HK-2 (cell line): ENCODE measurements around the gene TMEM151A.
"Not testable (repeated sequence)": the region's sequence is repeated elsewhere in the genome, so short reads cannot be mapped to it uniquely, and the experiment has no call there.

Experiments
- DNase-seq: peaks from one replicate; pipeline ENCODE4 v3.0.0-alpha.2; 2018; ENCODE audit not compliant: unreplicated experiment

TMEM151A gene

GRCh38 chr11:66309475-66309874, 17.8 kb downstream of the TMEM151A start:
- no peak for DNase-seq

GRCh38 chr11:66310324-66310723, 18.6 kb downstream of the TMEM151A start:
- DNase-seq = no peak

GRCh38 chr11:66310803-66311440, 19.2 kb downstream of the TMEM151A start:
- not testable (repeated sequence) for DNase-seq

GRCh38 chr11:66311470-66311964, 19.8 kb downstream of the TMEM151A start:
- no peak for DNase-seq

GRCh38 chr11:66311965-66312548, 20.4 kb downstream of the TMEM151A start:
- DNase-seq = peak; percentile 76

- DNase-seq = peak; percentile 97
Observed at GRCh38 chr11:66312549-66313320, 21.0 kb downstream of the TMEM151A start.

- DNase-seq = no peak
Observed at GRCh38 chr11:66313321-66314185, 21.9 kb downstream of the TMEM151A start.

- no peak for DNase-seq
Observed at GRCh38 chr11:66314186-66314501, 22.4 kb downstream of the TMEM151A start.

GRCh38 chr11:66314561-66315497, 23.1 kb downstream of the TMEM151A start:
- no peak for DNase-seq

- no peak for DNase-seq
Observed at GRCh38 chr11:66315498-66315885, 23.8 kb downstream of the TMEM151A start.

GRCh38 chr11:66315921-66316811, 24.5 kb downstream of the TMEM151A start:
- no peak for DNase-seq

GRCh38 chr11:66316849-66317251, 25.2 kb downstream of the TMEM151A start, which contains the start of gene CD248:
CD248 (minus strand) TSS chr11:66317044; CDS start chr11:66317027, 17 bp downstream.
- no peak for DNase-seq

- DNase-seq = no peak
Observed at GRCh38 chr11:66317322-66317722, 25.6 kb downstream of the TMEM151A start.

- no peak for DNase-seq
Observed at GRCh38 chr11:66317723-66318599, 26.3 kb downstream of the TMEM151A start.

- DNase-seq = no peak
Observed at GRCh38 chr11:66318600-66318970, 26.9 kb downstream of the TMEM151A start.

- DNase-seq = not testable (repeated sequence)
Observed at GRCh38 chr11:66320289-66320688, 28.6 kb downstream of the TMEM151A start.

- not testable (repeated sequence) for DNase-seq
Observed at GRCh38 chr11:66320748-66321147, 29.1 kb downstream of the TMEM151A start.

GRCh38 chr11:66321606-66322005, 29.9 kb downstream of the TMEM151A start:
- DNase-seq = no peak
